ENCODE measurements around the gene SORCS3.

The SORCS3 gene

DNA sequence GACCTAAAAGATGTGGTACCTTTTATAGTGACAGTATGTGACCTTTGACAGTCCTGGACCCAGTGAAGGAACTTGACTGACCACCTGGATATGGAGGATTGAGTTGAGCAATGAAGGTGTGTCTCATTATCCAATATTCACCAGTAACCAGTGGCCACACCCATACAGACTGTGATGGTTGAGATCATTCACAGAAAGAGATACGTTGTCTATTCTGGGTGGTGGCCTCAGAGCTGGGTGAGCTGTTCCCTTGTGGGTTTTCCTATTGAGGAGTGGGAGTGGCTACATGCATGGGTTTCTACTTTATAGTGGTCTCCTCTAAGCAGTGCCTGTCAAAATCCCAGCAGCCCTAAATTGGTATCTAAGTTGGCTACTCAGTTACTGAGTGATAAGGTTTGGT lies 507.4 kb downstream of the SORCS3 start:
- no peak overlapping the region for H3K27ac ChIP-seq (ENCODE audit: low read length)
- H3K9ac ChIP-seq (ENCODE audit: low read length), result no peak overlapping the region
- H3K9me2 ChIP-seq (replicated peaks; ENCODE audit: insufficient read depth, low read length), result no peaks in the 10 kb centered on the region
- no peak overlapping the region for H3K4me2 ChIP-seq (ENCODE audit: low read depth, low read length)
- H3K4me3 ChIP-seq (ENCODE audit: low read length), result no peak overlapping the region
- H3K4me1 ChIP-seq (ENCODE audit: low read length), result no peaks in the 10 kb centered on the region
- H3K9me3 ChIP-seq (replicated peaks; ENCODE audit: insufficient read depth, low read length), result no peaks in the 10 kb centered on the region
- H3K27me3 ChIP-seq (replicated peaks; ENCODE audit: insufficient read depth, low read length), result no peaks in the 10 kb centered on the region
- no peak overlapping the region for H2AFZ ChIP-seq (ENCODE audit: low read length)
- no peak for DNase-seq
- H4K20me1 ChIP-seq (ENCODE audit: insufficient read depth, low read length), result no peaks in the 10 kb centered on the region
- no peaks in the 10 kb centered on the region for H3F3A ChIP-seq (ENCODE audit: insufficient read depth, low read length)
- H3K79me2 ChIP-seq (ENCODE audit: low read length), result no peaks in the 10 kb centered on the region
- no peaks in the 10 kb centered on the region for H3K36me3 ChIP-seq (replicated peaks; ENCODE audit: insufficient read depth, low read length)
- TF ChIP-seq CTCF (IDR thresholded peaks at IDR 0.05; ENCODE audit: low read length), result no peak
- TF ChIP-seq EZH2phosphoT487 (IDR thresholded peaks at IDR 0.05; ENCODE audit: low read length), result no peak
- TF ChIP-seq EZH2 (optimal IDR thresholded peaks at IDR 0.05; ENCODE audit: low read depth, low read length), result no peak

DNA sequence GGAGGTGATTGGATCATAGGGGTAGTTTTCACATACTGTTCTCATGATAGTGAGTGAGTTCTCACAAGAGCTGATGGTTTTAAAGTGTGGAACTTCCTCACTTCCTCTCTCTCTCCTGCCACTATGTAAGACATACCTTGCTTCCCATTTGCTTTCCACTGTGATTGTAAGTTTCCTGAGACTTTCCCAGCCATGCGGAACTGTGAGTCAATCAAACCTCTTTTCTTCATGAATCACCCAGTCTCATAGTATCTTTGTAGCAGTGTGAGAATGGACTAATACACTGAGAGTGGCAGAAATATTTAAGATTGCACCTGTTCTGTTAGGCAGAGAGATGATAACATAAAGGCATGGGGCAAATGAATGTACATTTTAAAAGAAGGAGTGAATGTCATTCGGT lies 507.8 kb downstream of the SORCS3 start:
- no peak for DNase-seq
- Histone ChIP-seq H3K9me2 (replicated peaks; ENCODE audit: insufficient read depth, low read length) (no peaks in the 10 kb centered on the region), H4K20me1 (ENCODE audit: insufficient read depth, low read length) (no peaks in the 10 kb centered on the region), H3K9ac (ENCODE audit: low read length) (no peak overlapping the region), H3F3A (ENCODE audit: insufficient read depth, low read length) (no peaks in the 10 kb centered on the region), H3K4me1 (ENCODE audit: low read length) (no peaks in the 10 kb centered on the region), H2AFZ (ENCODE audit: low read length) (no peak overlapping the region), H3K9me3 (replicated peaks; ENCODE audit: insufficient read depth, low read length) (no peaks in the 10 kb centered on the region), H3K4me2 (ENCODE audit: low read depth, low read length) (no peak overlapping the region), H3K4me3 (ENCODE audit: low read length) (no peak overlapping the region), H3K79me2 (ENCODE audit: low read length) (no peaks in the 10 kb centered on the region), H3K36me3 (replicated peaks; ENCODE audit: insufficient read depth, low read length) (no peaks in the 10 kb centered on the region), H3K27ac (ENCODE audit: low read length) (no peak overlapping the region), H3K27me3 (replicated peaks; ENCODE audit: insufficient read depth, low read length) (no peaks in the 10 kb centered on the region)
- TF ChIP-seq EZH2phosphoT487 (IDR thresholded peaks at IDR 0.05; ENCODE audit: low read length) (no peak), EZH2 (optimal IDR thresholded peaks at IDR 0.05; ENCODE audit: low read depth, low read length) (no peak), CTCF (IDR thresholded peaks at IDR 0.05; ENCODE audit: low read length) (no peak)

- Histone ChIP-seq H3K4me3 (ENCODE audit: low read length) (no peak overlapping the region), H3K9ac (ENCODE audit: low read length) (no peak overlapping the region), H3K27ac (ENCODE audit: low read length) (no peak overlapping the region), H3F3A (ENCODE audit: insufficient read depth, low read length) (no peaks in the 10 kb centered on the region), H3K4me2 (ENCODE audit: low read depth, low read length) (no peak overlapping the region), H3K79me2 (ENCODE audit: low read length) (no peaks in the 10 kb centered on the region), H3K27me3 (replicated peaks; ENCODE audit: insufficient read depth, low read length) (no peaks in the 10 kb centered on the region), H4K20me1 (ENCODE audit: insufficient read depth, low read length) (no peaks in the 10 kb centered on the region), H3K9me3 (replicated peaks; ENCODE audit: insufficient read depth, low read length) (no peaks in the 10 kb centered on the region), H2AFZ (ENCODE audit: low read length) (no peak overlapping the region), H3K36me3 (replicated peaks; ENCODE audit: insufficient read depth, low read length) (no peaks in the 10 kb centered on the region), H3K9me2 (replicated peaks; ENCODE audit: insufficient read depth, low read length) (no peaks in the 10 kb centered on the region), H3K4me1 (ENCODE audit: low read length) (no peaks in the 10 kb centered on the region)
- DNase-seq, result no peak
- no peak for TF ChIP-seq EZH2phosphoT487 (IDR thresholded peaks at IDR 0.05; ENCODE audit: low read length)
- no peak for TF ChIP-seq CTCF (IDR thresholded peaks at IDR 0.05; ENCODE audit: low read length)
- TF ChIP-seq EZH2 (optimal IDR thresholded peaks at IDR 0.05; ENCODE audit: low read depth, low read length), result no peak
Observed at GRCh38 chr10:105149371-105149891, 508.3 kb downstream of the SORCS3 start.

Measured in MM.1S (cell line).